SU-DHL-6 (cell line): ENCODE data around the gene MUC20.

ENCODE experiments used
- CTCF ChIP-seq: fragments of 200-600 bp; sonication (generic); IDR thresholded peaks from one replicate; pipeline ENCODE4 v1.5.1; 2017; ENCODE audit warnings: antibody characterized with exemption, mild to moderate bottlenecking, low read length, moderate library complexity; ENCODE audit not compliant: insufficient read depth, poor library complexity, severe bottlenecking
- EZH2phosphoT487 ChIP-seq: fragments of 200-600 bp; sonication (generic), shearing (Covaris generic); conservative IDR thresholded peaks from 2 replicates; pipeline ENCODE4 v1.6.1; 2018; ENCODE audit warnings: mild to moderate bottlenecking, antibody characterized with exemption, low read length, moderate library complexity, mixed read lengths

- TF ChIP-seq CTCF (no peak), EZH2phosphoT487 (no peak)
Observed at GRCh38 chr3:195762611-195763010, 41.8 kb downstream of the MUC20 start.
